Right ventricle myocardium superior (tissue), 1 donor: ENCODE data around the gene RPH3AL. TPM values are rescaled to one million over a fixed set of nuclear protein-coding genes. Genes with fewer than 3 reads are reported as not detected.
"Not testable (repeated sequence)": the region's sequence is repeated elsewhere in the genome, so short reads cannot be mapped to it uniquely, and the experiment has no call there.

Experiments
- ATAC-seq: fragments of 200-7000 bp; cut with Tn5 transposase; one replicate; pipeline ENCODE4 v1.9.1; 2020; ENCODE audit warnings: mild to moderate bottlenecking; ENCODE audit not compliant: poor library complexity
- DNase-seq: peaks from one replicate; pipeline ENCODE4 v3.0.0-alpha.2; 2020
- intact Hi-C: fragments of 100-400 bp; cut with DNase I; formaldehyde crosslinking; loops from one replicate; pipeline ENCODE4 v1.11.2; 2022
- total RNA-seq: library from RNA; stranded (reverse); fragmentation: NEBNext Ultra II Directional; extraction: Animal tissue kit (Norgen Biotek cat#: 25700); gene quantifications from one replicate; pipeline ENCODE4 v1.2.1, GENCODE V29; 2021
- donor health status: DM: no; HTN: yes; CAD: no; lungs with severe emphysema.

RPH3AL gene
- total RNA-seq, 1 donor from 2014 or later = 4.6 TPM

DNA sequence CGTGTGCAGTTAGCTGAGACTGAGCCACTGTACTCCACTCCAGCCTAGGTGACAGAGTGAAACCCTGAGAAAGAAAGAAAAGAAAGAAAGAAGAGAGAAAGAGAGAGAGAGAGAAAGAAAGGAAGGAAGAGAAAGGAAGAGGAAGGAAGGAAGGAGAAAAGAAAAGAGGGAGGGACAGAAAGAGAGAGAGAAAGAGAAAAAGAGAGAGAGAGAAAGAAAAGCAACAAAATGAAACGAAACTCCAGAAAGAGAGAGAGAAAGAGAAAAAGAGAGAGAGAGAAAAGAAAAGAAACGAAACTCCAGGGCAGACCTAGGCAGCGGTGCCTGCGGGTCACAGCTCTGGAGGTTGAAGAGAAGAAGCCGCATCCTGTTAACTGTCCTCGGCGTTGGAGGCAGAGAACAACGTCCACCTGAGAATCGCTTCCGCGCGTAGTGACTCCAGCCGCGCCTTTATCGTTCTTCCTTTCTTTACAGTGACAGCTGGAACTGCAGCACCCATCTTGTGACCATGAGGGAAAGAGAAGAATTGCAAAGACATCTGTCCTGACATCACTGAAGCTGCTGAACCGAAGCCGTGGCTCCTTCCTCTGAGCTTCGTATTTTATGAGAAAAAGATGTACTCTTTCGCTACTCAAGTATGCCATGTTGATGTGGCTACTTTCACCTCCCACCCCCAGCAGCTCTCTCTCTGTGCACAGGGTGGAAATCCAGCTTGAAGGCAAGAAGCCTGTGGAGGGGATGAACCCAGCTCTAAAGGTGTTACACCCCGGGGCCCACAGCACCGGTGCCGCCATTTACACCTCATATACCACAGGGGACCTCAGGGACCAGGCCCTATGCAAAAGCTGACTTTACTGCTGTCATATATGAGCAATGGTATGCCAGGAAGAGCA is 114.3 kb downstream of the RPH3AL start:
- ATAC-seq (no peak), DNase-seq (peak; percentile 20)
- intact Hi-C loops = no loop called here

DNA sequence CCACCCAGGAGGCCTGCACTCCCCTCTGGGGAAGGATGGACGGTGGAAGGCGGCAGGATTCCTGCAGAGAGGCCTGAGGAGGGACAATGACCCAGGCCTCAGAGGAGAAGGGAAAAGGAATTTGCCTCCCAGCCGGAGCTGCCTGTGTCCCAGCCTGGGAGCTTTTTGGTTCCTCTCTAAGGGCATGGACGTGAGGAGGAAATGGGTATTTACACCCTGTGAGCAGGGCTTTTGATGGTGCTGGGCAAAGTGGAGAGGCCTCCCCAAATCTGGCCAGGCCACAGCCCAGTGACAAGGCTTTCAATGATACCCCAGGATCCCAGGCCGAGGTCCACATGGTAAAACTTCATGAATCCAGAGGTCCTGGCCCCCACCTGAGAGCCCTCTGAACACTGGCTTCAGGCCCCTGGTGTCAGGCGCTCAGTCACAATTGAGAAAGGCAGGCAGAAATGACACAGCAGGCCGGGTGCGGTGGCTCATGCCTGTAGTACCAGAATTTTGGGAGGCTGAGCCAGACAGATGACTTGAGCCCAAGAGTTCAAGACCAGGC is 115.1 kb downstream of the RPH3AL start:
- peak; percentile 7 for DNase-seq
- intact Hi-C loops = no loop called here
- ATAC-seq = no peak

DNA sequence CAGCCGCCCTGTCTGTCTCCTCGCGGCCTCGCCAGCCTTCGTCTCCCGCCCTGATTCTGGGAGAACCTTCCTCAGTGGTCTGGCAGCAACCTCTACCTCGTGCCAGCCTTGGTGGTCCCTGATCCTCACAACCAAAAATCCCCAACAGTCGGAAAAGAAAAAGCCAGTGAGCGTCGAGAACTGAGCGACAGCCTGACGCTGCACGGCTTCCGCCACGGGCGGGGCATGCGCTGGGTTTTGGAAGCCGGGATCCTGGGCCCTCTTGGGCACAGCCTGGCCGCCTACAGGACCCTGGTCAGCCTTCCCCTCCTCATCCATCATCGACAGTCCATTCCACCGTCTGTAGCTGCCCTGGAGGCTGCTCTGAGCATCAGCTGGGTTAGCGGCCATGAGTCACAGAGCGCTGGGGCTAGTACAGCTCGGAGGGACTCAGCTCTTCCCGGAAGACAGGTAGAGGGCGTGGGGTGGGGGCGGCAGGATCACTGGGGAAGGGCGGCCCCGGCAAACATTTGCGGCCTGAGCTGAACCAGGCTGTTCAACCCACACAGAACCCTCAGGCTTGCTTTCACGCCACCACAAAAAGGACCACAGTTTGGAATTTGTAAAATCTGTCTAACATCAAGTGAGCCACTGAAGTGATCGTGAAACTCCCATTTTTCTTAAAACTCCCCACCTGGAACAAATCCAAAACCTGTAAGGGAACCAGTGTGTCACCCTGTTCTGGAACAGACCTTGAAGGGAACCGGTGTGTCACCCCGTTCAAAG is 115.8 kb downstream of the RPH3AL start:
- peak; percentile 14 for DNase-seq
- ATAC-seq = no peak
- intact Hi-C loops = no loop called here

DNA sequence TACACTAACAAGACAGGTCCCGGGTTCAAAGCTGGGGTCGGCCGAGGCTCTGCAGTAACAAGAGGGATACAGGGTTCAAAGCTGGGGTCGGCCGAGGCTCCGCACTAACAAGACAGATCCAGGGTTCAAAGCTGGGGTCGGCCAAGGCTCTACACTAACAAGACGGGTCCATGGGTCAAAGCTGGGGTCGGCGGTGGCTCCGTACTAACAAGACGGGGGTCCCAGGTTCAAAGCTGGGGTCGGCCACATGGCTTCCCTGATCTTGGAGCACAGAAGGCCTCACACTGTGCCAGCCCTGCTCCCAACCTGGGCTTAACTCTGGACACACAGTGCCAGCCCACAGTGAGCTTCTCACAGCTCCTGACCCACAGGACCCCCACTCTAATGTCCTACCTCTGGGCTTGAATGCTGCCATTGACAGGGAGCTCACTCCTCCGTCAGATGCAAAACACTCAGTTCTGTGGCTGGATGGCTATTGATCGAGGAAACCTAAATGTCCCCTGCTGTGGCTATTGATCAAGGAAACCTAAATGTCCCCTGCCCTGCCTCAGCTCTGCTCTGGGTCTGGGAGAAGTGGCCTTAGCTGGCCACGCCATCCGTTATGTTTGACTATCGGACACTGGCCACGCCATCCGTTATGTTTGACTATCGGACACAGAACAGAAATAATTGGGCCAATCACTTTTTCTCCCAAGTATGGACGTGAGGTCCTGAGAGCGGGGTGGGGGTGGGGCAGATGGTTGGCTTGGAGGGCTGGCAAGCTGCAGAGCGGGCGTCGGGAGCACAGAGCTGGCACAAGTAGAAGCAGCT is 116.6 kb downstream of the RPH3AL start:
- intact Hi-C loops = no loop called here
- no peak for ATAC-seq
- DNase-seq = no peak

DNA sequence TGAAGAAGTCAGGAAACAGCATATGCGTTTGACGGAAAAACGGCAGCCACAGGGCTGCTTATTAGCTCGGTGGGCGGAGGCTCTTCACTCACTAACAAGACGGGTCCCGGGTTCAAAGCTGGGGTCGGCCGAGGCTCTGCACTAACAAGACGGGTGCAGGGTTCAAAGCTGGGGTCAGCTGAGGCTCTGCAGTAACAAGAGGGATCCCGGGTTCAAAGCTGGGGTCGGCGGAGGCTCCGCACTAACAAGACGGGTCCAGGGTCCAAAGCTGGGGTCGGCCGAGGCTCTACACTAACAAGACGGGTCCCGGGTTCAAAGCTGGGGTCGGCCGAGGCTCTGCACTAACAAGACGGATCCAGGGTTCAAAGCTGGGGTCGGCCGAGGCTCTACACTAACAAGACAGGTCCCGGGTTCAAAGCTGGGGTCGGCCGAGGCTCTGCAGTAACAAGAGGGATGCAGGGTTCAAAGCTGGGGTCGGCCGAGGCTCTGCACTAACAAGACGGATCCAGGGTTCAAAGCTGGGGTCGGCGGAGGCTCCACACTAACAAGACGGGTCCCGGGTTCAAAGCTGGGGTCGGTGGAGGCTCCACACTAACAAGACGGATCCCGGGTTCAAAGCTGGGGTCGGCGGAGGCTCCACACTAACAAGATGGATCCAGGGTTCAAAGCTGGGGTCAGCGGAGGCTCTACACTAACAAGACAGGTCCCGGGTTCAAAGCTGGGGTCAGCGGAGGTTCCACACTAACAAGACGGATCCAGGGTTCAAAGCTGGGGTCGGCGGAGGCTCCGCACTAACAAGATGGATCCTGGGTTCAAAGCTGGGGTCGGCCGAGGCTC is 117.4 kb downstream of the RPH3AL start:
- intact Hi-C loops, ATAC-seq, DNase-seq: not testable (repeated sequence)

DNA sequence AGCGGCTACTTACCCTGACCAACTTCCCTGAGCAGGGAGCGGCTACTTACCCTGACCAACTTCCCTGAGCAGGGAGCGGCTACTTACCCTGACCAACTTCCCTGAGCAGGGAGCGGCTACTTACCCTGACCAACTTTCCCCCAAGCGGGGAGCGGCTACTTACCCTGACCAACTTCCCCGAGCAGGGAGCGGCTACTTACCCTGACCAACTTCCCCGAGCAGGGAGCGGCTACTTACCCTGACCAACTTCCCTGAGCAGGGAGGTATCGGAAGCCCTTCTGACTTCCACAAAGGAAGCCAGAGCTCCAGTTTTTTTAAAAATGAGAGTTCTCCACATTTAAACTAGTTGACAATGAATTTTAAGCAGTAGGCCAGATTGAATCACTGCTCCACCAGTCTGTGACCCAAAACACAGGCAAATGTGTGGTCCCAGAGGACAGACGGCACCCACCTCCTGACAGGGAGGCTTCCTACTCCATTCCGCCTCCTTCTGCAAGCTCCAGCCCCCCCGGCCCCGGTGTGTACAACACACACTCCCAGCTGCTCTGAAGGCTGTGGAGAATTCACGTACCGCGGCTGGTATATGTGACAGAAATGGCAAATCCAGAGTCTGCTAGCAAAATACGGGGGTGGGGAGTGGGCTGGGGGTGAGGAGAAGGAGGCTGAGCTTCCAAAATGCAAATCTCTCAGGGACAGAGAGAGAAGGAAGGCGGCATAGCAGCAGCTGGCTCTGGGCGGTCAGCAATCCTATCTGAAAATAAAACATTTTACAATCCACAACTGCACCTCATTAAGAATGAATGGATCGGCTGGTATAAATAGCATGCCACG is 118.2 kb downstream of the RPH3AL start:
- DNase-seq, intact Hi-C loops, ATAC-seq: not testable (repeated sequence)

DNA sequence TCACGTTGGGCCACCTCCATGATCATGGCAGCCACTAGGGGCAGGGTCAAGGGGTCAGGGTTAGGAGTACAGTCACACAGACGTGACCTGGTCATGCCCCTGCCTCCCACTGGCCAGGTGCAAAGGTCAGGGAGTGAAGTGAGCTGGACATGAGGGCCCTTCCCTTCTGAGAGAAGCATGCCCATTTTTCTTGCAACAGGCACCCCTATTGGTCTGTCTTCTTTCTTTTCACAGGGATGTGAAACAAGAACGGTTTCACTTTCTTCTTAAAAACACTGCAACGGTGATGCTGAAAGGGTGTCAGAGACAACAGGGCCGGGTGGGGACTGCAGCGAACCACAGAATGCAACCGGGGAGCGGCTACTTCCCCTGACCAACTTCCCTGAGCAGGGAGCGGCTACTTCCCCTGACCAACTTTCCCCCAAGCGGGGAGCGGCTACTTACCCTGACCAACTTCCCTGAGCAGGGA is 119.1 kb downstream of the RPH3AL start:
- ATAC-seq = peak; percentile 31
- intact Hi-C loops = no loop called here
- DNase-seq = no peak

DNA sequence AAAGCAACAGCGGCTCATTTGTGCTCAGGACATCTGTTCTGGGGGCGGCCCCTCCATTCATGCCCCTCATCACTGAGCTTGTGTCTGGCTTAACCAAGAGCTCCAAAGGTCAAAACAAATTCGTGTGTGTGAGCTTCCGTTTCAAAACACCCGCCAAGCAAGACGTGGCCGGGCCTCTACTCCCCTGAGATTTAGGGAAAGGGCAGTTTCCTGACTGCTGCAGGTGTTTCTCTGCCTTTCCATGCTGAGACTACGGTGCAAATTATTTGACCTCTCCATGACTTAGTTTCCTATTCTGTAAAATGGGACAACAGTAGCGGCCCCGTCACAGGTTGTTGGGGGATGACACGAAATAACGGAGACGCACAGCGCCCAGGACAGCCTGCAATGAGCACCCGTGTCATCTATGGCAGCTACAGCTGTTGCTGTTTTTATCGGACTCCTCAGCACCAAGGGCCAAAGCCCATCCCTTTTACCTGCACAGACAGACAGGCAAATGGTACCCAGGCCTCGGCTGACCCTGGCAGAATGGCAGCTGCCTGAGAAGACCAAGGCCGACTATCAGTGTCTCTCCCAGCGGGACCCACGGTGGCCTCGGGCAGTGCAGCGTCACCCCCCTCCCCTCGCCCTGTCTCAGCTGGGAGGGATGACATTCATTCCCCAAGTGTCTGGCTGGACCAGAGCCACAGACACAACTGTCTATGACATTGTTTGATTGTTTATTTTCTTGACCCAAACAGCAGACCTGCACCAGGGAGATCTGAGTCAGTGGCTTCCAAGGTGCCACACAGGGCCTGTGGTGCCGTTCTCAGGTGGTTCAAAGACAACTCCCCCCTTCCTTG is 120.4 kb downstream of the RPH3AL start:
- no peak for ATAC-seq
- no peak for DNase-seq
- intact Hi-C loops = no loop called here

DNA sequence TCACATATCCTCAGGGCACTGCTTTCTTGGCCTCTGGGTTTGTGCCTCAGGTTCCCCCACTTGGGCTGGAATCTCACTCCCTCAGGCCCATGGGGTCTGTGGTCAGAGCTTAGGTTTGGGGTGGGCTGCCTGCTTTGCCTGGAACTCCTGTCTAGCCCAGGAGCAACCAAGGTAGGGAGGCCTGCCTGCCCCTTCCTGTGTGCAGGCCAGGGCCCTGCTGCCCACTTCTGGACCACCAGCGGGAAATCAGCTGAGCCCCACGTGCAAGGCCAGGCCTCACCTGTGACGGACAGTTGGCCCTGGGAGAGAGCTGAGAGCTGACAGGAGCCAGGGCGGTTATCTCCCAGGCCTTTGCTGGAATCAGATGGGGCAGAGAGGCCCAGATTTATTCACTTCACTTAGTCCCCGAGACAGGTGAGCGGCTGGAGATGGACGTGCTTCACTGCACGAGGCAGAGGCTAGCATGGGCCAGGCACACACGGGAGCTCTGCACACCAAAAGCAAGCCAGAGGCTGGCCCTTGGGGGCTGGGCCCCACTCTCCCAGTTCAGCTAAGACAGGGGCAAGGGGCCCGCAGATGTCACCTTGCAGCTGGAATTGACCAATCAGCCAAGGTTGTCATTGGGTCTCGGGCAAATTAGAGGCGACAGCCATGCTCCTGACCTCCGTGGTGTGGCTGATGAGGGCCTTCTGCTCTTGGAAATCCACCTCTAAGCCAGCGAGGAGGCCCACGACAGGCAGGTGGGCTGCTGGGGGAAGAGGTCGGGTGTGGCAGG is 121.2 kb downstream of the RPH3AL start:
- no peak for ATAC-seq
- DNase-seq = no peak
- intact Hi-C loops = no loop called here

DNA sequence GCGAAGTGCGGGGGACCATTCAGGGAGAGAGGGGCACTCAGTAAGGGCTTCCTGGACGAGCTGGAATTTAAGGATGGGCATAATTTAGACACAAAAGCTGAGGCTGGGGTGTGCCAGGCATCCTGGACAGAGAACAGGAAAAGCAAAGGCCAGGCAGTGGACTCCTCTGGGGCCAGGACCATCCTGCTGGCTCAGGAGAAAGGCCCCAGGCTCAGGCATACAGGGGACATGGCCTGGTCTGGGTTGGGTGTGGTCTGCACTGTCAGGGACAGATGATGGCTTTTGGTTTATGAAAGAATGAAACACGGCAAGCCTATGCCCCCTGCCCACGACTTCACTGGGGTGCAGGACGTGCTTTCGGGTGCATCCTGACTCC is 122.2 kb downstream of the RPH3AL start:
- no peak for DNase-seq
- intact Hi-C loops = no loop called here
- no peak for ATAC-seq

DNA sequence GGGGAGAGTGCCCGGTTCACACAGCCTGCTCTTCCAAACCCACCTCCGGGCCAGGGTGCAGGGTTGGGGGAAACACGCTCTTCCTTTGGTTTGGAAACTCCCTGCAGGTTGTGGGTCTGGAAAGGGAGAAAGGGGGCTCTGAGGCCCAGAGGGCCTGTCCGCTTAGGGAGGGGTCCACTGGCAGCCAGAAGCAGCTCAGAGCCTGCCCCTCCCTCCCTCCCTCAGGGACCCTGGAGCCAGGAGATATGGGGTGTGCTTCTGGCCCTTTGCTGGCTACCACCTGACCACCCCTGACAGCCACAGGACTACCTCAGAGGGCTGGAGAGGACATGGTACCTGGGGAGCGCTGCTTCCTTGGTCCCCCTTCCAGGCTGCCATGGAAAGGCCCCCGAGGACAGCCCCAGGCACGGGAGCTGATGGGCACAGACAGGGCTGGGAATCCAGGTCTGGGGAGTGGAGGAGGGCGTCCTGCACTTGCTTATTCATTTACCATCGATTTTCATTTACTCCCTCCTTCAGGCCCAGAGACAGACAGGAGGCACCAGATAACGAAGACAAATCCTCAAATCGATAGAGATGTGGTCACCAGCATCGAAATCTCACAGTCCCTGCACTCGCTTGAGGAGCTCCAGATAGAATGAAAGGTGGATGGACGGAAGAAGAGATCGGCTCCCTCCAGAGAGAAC is 122.8 kb downstream of the RPH3AL start:
- no peak for DNase-seq
- intact Hi-C loops = no loop called here
- ATAC-seq = no peak

DNA sequence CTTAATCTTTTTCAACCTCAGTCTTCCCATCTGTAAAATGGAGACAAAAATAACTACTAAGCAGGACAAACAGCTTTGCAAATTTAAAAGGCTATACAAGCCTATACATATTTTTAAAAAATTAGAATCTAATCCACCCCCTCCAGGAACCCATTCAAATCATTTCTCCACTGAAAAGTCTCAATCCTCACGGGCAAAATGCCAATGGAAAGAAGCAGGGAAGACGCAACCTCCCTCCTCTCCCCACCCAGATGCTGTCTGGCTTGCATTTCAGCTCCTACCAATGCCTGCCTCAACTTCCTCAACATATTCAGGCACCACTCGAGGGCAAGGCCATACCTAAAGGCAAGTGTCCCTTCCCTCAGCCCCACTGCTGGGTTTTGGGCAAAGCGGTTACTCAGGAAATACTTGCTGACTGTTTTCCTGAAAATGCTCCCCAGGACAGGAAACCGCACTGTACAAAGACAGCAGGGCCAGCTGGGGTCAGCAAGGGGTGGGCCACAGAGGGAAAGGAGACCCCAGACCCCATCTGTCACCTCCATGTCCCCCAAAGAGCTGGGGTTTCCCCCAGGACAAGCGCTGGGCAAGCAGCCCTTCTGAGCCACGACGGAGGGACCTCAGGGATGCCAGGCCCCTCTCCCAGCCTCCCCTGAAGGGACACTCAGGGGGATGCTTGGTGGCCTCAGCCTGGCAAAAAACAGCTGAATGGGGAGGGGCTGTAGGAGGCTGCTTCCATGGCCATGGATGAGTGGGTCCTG is 123.5 kb downstream of the RPH3AL start:
- DNase-seq (peak; percentile 26), ATAC-seq (no peak)
- intact Hi-C loops = no loop called here

DNA sequence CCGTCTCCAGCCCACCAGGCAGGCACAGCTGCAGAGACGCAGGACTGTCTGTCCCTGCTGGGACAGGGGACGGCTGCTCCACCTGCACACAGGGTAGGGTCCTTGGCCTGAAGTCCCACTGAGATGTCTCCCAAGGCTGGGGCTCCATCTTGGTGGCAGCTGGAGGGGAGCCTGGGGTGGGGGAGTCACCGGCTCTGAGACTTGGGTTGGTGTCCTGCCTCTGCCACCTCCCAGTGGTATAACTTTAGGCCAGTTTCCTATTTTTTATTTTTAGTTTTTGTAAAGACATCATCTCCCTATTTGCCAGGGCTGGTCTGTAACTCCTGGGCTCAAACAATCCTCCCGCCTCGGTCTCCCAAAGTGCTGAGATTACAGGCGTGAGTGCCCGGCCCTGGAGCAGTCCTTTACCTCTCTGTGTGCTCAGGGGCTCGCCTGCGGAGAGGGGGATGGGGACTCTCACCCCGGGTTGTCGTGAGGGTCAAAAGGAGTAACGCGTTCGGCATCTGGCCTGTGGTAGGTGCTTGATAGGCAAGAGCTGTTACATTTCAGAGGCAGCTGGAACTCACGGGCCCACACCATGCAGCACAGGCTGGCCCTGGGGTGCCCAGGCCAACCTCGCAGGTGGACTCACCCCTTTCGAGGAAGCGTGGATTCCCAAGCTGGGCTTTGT is 124.5 kb downstream of the RPH3AL start:
- DNase-seq (no peak), ATAC-seq (no peak)
- intact Hi-C loops = no loop called here
